Mesothelial cell of epicardium (in vitro differentiated cells): ENCODE measurements around the gene BRF1. TPM values are rescaled to one million over a fixed set of nuclear protein-coding genes. Genes with fewer than 3 reads are reported as not detected.
"Not testable (repeated sequence)": the region's sequence is repeated elsewhere in the genome, so short reads cannot be mapped to it uniquely, and the experiment has no call there.

Experiments used
- DNase-seq, 2 experiments: peaks; one replicate each; pipeline ENCODE4 v3.0.0; 2021; ENCODE audit warnings: low spot score in 2 of 2; ENCODE audit not compliant: unreplicated experiment in 2 of 2
- H3K27ac Mint-ChIP-seq: 2 replicates; pipeline ENCODE4 v1.8.0; 2021; ENCODE audit warnings: mixed read lengths
- H3K27me3 Mint-ChIP-seq: 2 replicates; pipeline ENCODE4 v1.8.0; 2021; ENCODE audit warnings: low read depth, mixed read lengths
- H3K36me3 Mint-ChIP-seq: 2 replicates; pipeline ENCODE4 v1.8.0; 2021; ENCODE audit warnings: mixed read lengths
- H3K4me1 Mint-ChIP-seq: 2 replicates; pipeline ENCODE4 v1.8.0; 2021; ENCODE audit warnings: mixed read lengths
- H3K4me3 Mint-ChIP-seq: 2 replicates; pipeline ENCODE4 v1.8.0; 2021; ENCODE audit warnings: mild to moderate bottlenecking, moderate library complexity, mixed read lengths
- H3K9me3 Mint-ChIP-seq: 2 replicates; pipeline ENCODE4 v1.8.0; 2021; ENCODE audit warnings: mixed read lengths
- total RNA-seq: library from RNA; stranded (reverse); gene quantifications from 3 replicates; pipeline ENCODE4 v1.2.1, GENCODE V29; 2021
- TF ChIP-seq, protein P1 (sequence below): fragments of 200-600 bp; sonication (generic); IDR thresholded peaks from one replicate; pipeline ENCODE4 v1.5.0; 2021; ENCODE audit warnings: antibody characterized with exemption; ENCODE audit not compliant: unreplicated experiment

BRF1 gene
- total RNA-seq, 1 donor from 2014 or later = 78.6 TPM

- Mint-ChIP-seq H3K36me3 (peaks cover 6% of the 10 kb centered on the region), H3K4me3 (no peak overlapping the region), H3K27ac (no peak overlapping the region), H3K4me1 (no peaks in the 10 kb centered on the region), H3K9me3 (no peaks in the 10 kb centered on the region), H3K27me3 (no peaks in the 10 kb centered on the region)
- DNase-seq = no peak
- TF ChIP-seq, protein P1, sequence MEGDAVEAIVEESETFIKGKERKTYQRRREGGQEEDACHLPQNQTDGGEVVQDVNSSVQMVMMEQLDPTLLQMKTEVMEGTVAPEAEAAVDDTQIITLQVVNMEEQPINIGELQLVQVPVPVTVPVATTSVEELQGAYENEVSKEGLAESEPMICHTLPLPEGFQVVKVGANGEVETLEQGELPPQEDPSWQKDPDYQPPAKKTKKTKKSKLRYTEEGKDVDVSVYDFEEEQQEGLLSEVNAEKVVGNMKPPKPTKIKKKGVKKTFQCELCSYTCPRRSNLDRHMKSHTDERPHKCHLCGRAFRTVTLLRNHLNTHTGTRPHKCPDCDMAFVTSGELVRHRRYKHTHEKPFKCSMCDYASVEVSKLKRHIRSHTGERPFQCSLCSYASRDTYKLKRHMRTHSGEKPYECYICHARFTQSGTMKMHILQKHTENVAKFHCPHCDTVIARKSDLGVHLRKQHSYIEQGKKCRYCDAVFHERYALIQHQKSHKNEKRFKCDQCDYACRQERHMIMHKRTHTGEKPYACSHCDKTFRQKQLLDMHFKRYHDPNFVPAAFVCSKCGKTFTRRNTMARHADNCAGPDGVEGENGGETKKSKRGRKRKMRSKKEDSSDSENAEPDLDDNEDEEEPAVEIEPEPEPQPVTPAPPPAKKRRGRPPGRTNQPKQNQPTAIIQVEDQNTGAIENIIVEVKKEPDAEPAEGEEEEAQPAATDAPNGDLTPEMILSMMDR = no peak
Observed at GRCh38 chr14:105337433-105337832, 36.6 kb upstream of the BRF1 start.

DNA sequence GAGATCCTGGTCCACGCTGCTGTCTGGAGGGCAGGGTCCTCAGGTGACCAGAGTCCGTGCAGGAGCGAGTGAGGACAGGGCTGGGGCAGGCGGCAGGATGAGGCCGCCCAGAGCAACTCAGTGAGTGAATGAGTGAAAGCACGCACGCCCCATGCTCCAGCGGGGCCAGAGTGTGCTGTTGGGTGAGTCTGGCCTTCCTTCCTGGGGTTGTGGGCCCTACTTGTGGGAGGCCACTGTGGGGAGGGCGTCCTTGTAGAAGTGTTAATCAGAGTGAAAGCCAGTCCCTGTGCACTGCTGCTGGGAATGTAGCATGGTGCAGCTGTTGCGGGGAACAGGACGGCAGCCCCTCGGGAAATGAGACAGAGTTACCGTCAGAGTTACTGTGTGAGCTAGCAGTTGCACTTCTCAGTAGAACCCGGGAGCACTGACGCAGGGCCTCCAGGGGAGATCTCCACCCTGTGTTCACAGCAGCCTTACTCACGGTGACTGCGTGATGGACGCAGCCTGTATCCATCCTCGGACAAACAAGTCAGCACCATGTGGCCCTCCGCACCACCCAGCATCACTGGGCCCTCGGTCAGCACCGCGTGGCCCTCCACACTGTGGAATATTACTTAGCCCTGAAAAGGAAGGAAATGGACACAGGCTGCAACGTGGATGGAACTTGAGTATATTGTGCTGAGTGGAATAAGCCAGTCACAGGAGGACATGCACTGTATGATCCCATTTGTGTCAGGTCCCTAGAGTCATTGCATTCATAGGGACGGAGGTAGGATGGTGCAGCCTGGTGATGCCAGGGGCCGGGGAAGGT, 35.9 kb upstream of the BRF1 start:
- H3K4me1 Mint-ChIP-seq = no peaks in the 10 kb centered on the region
- no peak overlapping the region for H3K27ac Mint-ChIP-seq
- TF ChIP-seq, protein P1 = no peak
- H3K9me3 Mint-ChIP-seq = no peaks in the 10 kb centered on the region
- H3K27me3 Mint-ChIP-seq = no peaks in the 10 kb centered on the region
- H3K36me3 Mint-ChIP-seq = peaks cover 8% of the 10 kb centered on the region
- H3K4me3 Mint-ChIP-seq = no peak overlapping the region
- DNase-seq = no peak

GRCh38 chr14:105335735-105336476, 35.1 kb upstream of the BRF1 start:
- H3K27ac Mint-ChIP-seq = no peak overlapping the region
- H3K9me3 Mint-ChIP-seq = no peaks in the 10 kb centered on the region
- no peaks in the 10 kb centered on the region for H3K27me3 Mint-ChIP-seq
- H3K36me3 Mint-ChIP-seq = peaks cover 9% of the 10 kb centered on the region
- no peak for DNase-seq
- H3K4me3 Mint-ChIP-seq = no peak overlapping the region
- no peaks in the 10 kb centered on the region for H3K4me1 Mint-ChIP-seq
- TF ChIP-seq, protein P1 = no peak

- H3K27me3 Mint-ChIP-seq, H3K4me1 Mint-ChIP-seq, H3K9me3 Mint-ChIP-seq, H3K36me3 Mint-ChIP-seq, H3K4me3 Mint-ChIP-seq, DNase-seq, H3K27ac Mint-ChIP-seq: not testable (repeated sequence)
Observed at GRCh38 chr14:105335231-105335542, 34.4 kb upstream of the BRF1 start.

DNA sequence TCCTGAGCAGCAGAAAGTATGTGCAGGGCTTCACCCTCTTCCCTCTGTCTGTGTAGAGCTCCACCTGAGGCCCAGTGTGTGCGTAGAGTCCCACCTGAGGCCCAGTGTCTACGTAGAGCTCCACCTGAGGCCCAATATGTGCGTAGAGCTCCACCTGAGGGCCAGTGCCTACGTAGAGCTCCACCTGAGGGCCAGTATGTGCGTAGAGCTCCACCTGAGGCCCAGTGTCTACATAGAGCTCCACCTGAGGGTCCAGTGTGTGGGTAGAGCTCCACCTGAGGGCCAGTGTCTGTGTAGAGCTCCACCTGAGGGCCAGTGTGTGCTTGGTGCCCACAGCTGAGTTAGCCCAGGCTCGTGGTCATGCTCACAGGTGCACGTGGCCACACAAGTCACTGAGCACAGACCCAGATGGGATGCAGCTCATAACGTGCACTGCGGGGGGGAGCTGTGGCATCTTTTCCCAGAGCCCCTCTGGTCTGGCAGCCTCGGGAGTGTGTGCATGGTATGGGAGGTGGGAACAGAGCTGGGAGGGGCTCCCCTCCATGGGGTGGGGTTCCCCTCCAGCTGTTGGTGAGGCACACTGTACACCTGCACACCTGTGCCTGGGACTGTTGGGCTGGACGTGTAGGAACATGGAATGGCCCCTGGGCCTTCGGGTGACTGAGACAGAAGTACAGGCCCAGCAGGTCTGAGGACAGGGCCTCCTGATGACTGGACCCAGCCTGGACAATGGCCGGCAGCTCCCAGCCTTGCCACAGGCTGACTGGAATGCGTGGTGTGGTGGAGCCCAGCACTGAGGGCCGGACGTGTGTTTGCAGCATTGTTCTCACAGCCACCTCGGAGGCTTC, 33.8 kb upstream of the BRF1 start:
- no peak overlapping the region for H3K4me3 Mint-ChIP-seq
- H3K4me1 Mint-ChIP-seq = no peaks in the 10 kb centered on the region
- no peak for DNase-seq
- TF ChIP-seq, protein P1 = no peak
- H3K27me3 Mint-ChIP-seq = no peaks in the 10 kb centered on the region
- no peak overlapping the region for H3K27ac Mint-ChIP-seq
- H3K9me3 Mint-ChIP-seq = no peaks in the 10 kb centered on the region
- peaks cover 9% of the 10 kb centered on the region for H3K36me3 Mint-ChIP-seq
